ENCODE measurements around the gene PSORS1C2.
"Not testable (repeated sequence)": the region's sequence is repeated elsewhere in the genome, so short reads cannot be mapped to it uniquely, and the experiment has no call there.

The PSORS1C2 gene

DNA sequence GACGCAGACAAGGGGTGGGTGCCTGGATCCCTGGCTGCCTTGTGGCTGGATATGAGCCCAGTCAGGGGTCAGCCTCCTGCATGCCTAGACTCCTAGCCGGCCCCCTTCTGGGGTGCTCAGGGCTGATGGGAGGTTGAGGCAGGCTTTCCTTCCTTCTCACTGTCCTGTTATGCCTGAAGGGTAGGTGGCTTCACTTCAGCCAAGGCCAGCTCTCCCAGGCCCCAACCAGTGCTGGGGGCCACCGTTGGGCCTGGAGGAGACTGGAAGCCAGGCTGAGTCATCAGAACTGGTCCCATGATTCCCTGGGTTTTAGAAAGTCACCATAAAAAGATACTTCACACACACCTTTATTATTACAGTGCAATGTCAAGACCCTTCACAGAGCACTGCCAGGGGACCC is 34.5 kb upstream of the PSORS1C2 start:
- H3K4me1 ChIP-seq: no peaks in the 10 kb centered on the region
- DNase-seq: no peak
- intact Hi-C loops (cut with DNase I; ENCODE audit: low total_unique reads): no loop called here

GRCh38 chr6:31172973-31173384 is 34.1 kb upstream of the PSORS1C2 start:
- Histone ChIP-seq H3K4me1 (no peaks in the 10 kb centered on the region), H3K4me3 (no peak overlapping the region), H3K9me3 (no peaks in the 10 kb centered on the region), H3K36me3 (peaks cover 0 to 8% (median 0%) of the 10 kb centered on the region in 3 donors), H3K27ac (no peak overlapping the region), H3K27me3 (no peaks in the 10 kb centered on the region)
- no peak for DNase-seq
- intact Hi-C loops (cut with DNase I; ENCODE audit: low total_unique reads): no loop called here
- TF ChIP-seq, protein P1, sequence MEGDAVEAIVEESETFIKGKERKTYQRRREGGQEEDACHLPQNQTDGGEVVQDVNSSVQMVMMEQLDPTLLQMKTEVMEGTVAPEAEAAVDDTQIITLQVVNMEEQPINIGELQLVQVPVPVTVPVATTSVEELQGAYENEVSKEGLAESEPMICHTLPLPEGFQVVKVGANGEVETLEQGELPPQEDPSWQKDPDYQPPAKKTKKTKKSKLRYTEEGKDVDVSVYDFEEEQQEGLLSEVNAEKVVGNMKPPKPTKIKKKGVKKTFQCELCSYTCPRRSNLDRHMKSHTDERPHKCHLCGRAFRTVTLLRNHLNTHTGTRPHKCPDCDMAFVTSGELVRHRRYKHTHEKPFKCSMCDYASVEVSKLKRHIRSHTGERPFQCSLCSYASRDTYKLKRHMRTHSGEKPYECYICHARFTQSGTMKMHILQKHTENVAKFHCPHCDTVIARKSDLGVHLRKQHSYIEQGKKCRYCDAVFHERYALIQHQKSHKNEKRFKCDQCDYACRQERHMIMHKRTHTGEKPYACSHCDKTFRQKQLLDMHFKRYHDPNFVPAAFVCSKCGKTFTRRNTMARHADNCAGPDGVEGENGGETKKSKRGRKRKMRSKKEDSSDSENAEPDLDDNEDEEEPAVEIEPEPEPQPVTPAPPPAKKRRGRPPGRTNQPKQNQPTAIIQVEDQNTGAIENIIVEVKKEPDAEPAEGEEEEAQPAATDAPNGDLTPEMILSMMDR (IDR thresholded peaks at IDR 0.05): no peak

More for the DNA sequence above, 34.5 kb upstream of the PSORS1C2 start:
- Histone ChIP-seq H3K9me3 (no peaks in the 10 kb centered on the region), H3K36me3 (peaks cover 0 to 9% (median 0%) of the 10 kb centered on the region in 3 donors), H3K27ac (no peak overlapping the region), H3K27me3 (no peaks in the 10 kb centered on the region), H3K4me3 (no peak overlapping the region)
- TF ChIP-seq, protein P1 (IDR thresholded peaks at IDR 0.05): no peak

DNA sequence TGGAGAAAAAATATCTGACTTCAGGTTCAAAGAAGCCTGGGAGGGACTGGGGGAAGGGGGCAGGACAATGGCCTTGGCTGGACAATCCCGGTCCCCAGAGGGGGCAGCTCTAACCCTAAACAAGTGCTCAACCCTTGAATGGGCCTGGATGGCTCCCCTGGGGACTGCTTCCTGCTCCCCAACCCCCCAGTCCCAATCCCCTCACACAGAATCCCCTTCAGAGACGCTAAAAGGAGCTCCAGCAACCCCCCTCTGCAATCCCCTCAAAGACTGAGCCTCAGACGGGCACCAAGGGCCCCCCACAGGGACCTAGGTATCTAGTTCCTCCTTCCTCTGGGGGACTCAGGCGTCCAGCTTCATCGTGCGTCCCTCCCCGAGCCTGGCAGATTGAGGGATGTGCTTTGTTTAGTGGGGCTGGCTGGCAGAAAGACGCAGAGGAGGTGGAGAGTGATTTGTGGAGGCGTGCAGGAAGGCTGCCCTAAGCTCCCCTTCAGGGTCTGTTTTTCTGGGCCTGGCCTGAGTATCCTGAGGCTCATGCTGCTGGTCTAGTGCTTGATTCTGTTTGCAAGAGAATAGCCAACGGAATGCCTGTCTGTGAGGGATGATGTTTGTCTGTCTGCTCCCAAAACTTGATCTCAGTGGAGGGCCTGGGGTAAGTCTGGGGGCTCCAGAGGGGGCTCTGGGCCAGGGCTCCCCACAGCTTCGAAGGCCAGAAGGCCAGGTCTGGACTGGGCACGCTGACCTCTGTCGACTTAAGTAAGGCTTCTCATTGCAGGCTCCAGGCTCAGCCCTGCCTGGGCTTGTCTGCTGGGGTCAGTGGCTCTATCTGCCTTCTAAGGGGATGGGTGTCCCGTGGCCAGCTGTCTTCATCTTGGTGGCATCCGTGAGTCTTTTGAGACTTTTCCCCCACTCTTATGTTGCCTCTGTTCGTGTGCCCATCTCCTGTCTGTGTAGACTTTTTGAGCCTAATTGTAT is 33.4 kb upstream of the PSORS1C2 start:
- Histone ChIP-seq H3K27me3 (no peaks in the 10 kb centered on the region), H3K4me3 (no peak overlapping the region), H3K9me3 (no peaks in the 10 kb centered on the region), H3K27ac (no peak overlapping the region), H3K36me3 (peaks cover 0 to under 1% (median 0%) of the 10 kb centered on the region in 3 donors), H3K4me1 (no peaks in the 10 kb centered on the region)
- intact Hi-C loops (cut with DNase I; ENCODE audit: low total_unique reads): no loop called here
- TF ChIP-seq, protein P1 (IDR thresholded peaks at IDR 0.05): no peak
- DNase-seq: no peak

GRCh38 chr6:31170987-31171671 is 32.3 kb upstream of the PSORS1C2 start:
- Histone ChIP-seq H3K4me3 (no peak overlapping the region), H3K36me3 (no peaks in the 10 kb centered on the region), H3K27ac (no peak overlapping the region), H3K9me3 (no peaks in the 10 kb centered on the region), H3K27me3 (no peaks in the 10 kb centered on the region), H3K4me1 (no peaks in the 10 kb centered on the region)
- TF ChIP-seq, protein P1 (IDR thresholded peaks at IDR 0.05): no peak
- no peak for DNase-seq
- intact Hi-C loops (cut with DNase I; ENCODE audit: low total_unique reads): no loop called here

DNA sequence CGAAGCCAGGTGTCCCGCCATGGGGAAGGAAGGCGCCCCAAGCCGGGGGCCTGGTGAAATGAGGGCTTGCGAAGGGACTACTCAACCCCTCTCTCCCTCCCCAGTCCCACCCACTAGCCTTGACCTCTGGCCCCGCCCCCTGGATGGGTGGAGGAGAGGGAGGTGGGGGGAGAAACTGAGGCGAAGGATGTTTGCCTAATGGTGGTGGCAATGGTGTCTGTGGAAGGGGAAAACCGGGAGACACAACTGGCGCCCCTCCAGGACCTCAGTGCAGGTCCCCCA is 31.7 kb upstream of the PSORS1C2 start, which contains the start of gene POU5F1:
Gene POU5F1, minus strand, starts transcription at position 83 of the 282 bp plus-strand sequence. Its CDS starts 62 bp downstream, at position 21.
- TF ChIP-seq, protein P1 (IDR thresholded peaks at IDR 0.05): no peak
- no peak for DNase-seq
- Histone ChIP-seq H3K4me3 (no peak within 1 kb of the TSS), H3K27me3 (no peaks in the 10 kb centered on the region), H3K36me3 (no peaks in the 10 kb centered on the region), H3K9me3 (no peaks in the 10 kb centered on the region), H3K27ac (no peak within 1 kb of the TSS), H3K4me1 (no peaks in the 10 kb centered on the region)
- intact Hi-C loops (cut with DNase I; ENCODE audit: low total_unique reads): no loop called here

DNA sequence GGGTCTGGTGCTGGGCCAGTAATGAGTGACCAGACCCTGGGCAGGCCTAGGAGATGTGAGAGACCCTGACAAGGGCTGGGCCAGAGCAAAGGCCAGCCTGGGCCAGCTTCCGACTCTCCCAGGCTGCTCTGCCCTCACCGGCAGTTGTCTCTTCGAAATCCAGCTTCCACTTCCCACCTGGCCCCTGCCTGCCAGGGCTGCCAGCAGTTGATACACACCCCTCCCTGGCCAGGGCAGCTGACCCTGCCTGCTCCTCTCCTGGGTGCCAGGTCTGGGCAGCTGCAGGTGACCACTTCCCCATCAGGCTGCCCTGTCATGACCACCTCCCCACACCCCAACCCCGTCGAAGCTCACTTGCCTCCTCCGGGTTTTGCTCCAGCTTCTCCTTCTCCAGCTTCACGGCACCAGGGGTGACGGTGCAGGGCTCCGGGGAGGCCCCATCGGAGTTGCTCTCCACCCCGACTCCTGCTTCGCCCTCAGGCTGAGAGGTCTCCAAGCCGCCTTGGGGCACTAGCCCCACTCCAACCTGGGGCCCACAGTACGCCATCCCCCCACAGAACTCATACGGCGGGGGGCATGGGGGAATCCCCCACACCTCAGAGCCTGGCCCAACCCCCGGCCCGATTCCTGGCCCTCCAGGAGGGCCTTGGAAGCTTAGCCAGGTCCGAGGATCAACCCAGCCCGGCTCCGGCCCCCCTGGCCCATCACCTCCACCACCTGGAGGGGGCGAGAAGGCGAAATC is 31.2 kb upstream of the PSORS1C2 start:
- H3K27me3 ChIP-seq; H3K4me3 ChIP-seq; H3K36me3 ChIP-seq; intact Hi-C loops (cut with DNase I; ENCODE audit: low total_unique reads); H3K27ac ChIP-seq; DNase-seq; H3K9me3 ChIP-seq; H3K4me1 ChIP-seq: not testable (repeated sequence)

All from tibial artery (tissue), 4 donors.